ENCODE measurements around the gene IL17B. TPM values are rescaled to one million over a fixed set of nuclear protein-coding genes. Genes with fewer than 3 reads are reported as not detected.

Gene IL17B
- total and polyA plus RNA-seq, 2 donors (not counting 3 experiments of a cell fraction or from before 2014, with no cell fraction given), result not detected

GRCh38 chr5:149358868-149359495 lies 20.1 kb downstream of the IL17B start:
- TSS peak; percentile 29 for BruUV-seq (replicated peaks)
- Histone ChIP-seq H3K4me3 (replicated peaks in 1 of 3; ENCODE audit: insufficient read depth in 1 of 3, low read depth in 1 of 3, low read length in 3 of 3) (peak overlapping the region in 1 of 3 experiments; percentile 48), H3K9me3 (replicated peaks; ENCODE audit: control insufficient read depth, insufficient read depth, low read length) (no peaks in the 10 kb centered on the region), H3K9me1 (replicated peaks; ENCODE audit: control insufficient read depth, extremely low read depth, insufficient read depth, low read length) (no peaks in the 10 kb centered on the region), H3K27ac (ENCODE audit: insufficient read depth, low read depth, low read length) (no peak overlapping the region), H3K27me3 (ENCODE audit: control insufficient read depth in 2 of 2, insufficient read depth in 2 of 2, low read length in 2 of 2) (no peaks in the 10 kb centered on the region), H4K20me1 (replicated peaks; ENCODE audit: control insufficient read depth, extremely low read depth, insufficient read depth, low read length) (no peaks in the 10 kb centered on the region), H3K9ac (replicated peaks; ENCODE audit: extremely low read depth, insufficient read depth, low read length) (no peak overlapping the region), H3K4me2 (ENCODE audit: insufficient read depth, low read length) (no peak overlapping the region), H3K4me1 (ENCODE audit: control insufficient read depth, extremely low read depth, insufficient read depth, low read length) (peaks cover 3% of the 10 kb centered on the region), H3K36me3 (ENCODE audit: control insufficient read depth in 2 of 2, extremely low read depth in 1 of 2, insufficient read depth in 2 of 2, low read length in 2 of 2) (peaks cover 2 to 6% of the 10 kb centered on the region in 2 experiments), H3K79me2 (ENCODE audit: control insufficient read depth, insufficient read depth, low read length) (no peaks in the 10 kb centered on the region), H2AFZ (ENCODE audit: low read depth, low read length) (no peak overlapping the region)
- FAIRE-seq (peak; percentile 8), DNase-seq (ENCODE audit: low read depth, low spot score) (no peak)
- dilution Hi-C loops (cut with MboI; ENCODE audit: extremely low pct_ligation_motif_present, low sequenced_read_pairs), result no loop called here
- intact Hi-C loops (cut with micrococcal nuclease), result loop anchor here (5.0 kb wide), 1 partner anchor 37 kb away; no protein-coding TSS in a partner anchor
- TF ChIP-seq MAX (IDR thresholded peaks at IDR 0.05; ENCODE audit: insufficient read depth, insufficient read length) (no peak), FOS (IDR thresholded peaks at IDR 0.05; ENCODE audit: borderline replicate concordance, insufficient read depth, low read length) (no peak), GATA2 (IDR thresholded peaks at IDR 0.05; ENCODE audit: insufficient read depth, insufficient read length, low read depth, low read length) (no peak), JUN (IDR thresholded peaks at IDR 0.05; ENCODE audit: borderline replicate concordance, insufficient read depth, insufficient read length, low read depth) (no peak)
- ChIA-PET CTCF (interaction anchor here (1.6 to 5.9 kb wide), 5 partner anchors 9 to 94 kb away, joined by 6 to 67 read pairs (median 11); partner anchors contain the start of gene GRPEL2), POLR2A (no interaction called here)

- no peaks in the 10 kb centered on the region for H4K20me1 ChIP-seq (replicated peaks; ENCODE audit: control insufficient read depth, extremely low read depth, insufficient read depth, low read length)
- peaks cover 2% of the 10 kb centered on the region for H3K79me2 ChIP-seq (ENCODE audit: control insufficient read depth, insufficient read depth, low read length)
- peak overlapping the region; percentile 25 to 61 (median 48) for H3K4me3 ChIP-seq (replicated peaks in 1 of 3; ENCODE audit: insufficient read depth in 1 of 3, low read depth in 1 of 3, low read length in 3 of 3)
- no TSS peak for BruUV-seq (replicated peaks)
- peaks cover 3% of the 10 kb centered on the region for H3K4me1 ChIP-seq (ENCODE audit: control insufficient read depth, extremely low read depth, insufficient read depth, low read length)
- dilution Hi-C loops (cut with MboI; ENCODE audit: extremely low pct_ligation_motif_present, low sequenced_read_pairs), result no loop called here
- H3K9me1 ChIP-seq (replicated peaks; ENCODE audit: control insufficient read depth, extremely low read depth, insufficient read depth, low read length), result no peaks in the 10 kb centered on the region
- H3K4me2 ChIP-seq (ENCODE audit: insufficient read depth, low read length), result peak overlapping the region; percentile 37
- H2AFZ ChIP-seq (ENCODE audit: low read depth, low read length), result peak overlapping the region; percentile 72
- CTCF ChIA-PET, result interaction anchor here (1.2 to 5.9 kb wide), 9 partner anchors 9 to 204 kb away, joined by 5 to 67 read pairs (median 10); partner anchors contain the start of gene GRPEL2
- no peaks in the 10 kb centered on the region for H3K27me3 ChIP-seq (ENCODE audit: control insufficient read depth in 2 of 2, insufficient read depth in 2 of 2, low read length in 2 of 2)
- FAIRE-seq (no peak), DNase-seq (ENCODE audit: low read depth, low spot score) (no peak)
- peaks cover 2 to 6% of the 10 kb centered on the region in 2 experiments for H3K36me3 ChIP-seq (ENCODE audit: control insufficient read depth in 2 of 2, extremely low read depth in 1 of 2, insufficient read depth in 2 of 2, low read length in 2 of 2)
- POLR2A ChIA-PET, result interaction anchor here (0.5 to 1.2 kb wide), 4 partner anchors 9 to 93 kb away, joined by 3 to 4 read pairs (median 3); no protein-coding TSS in a partner anchor
- no peaks in the 10 kb centered on the region for H3K9me3 ChIP-seq (replicated peaks; ENCODE audit: control insufficient read depth, insufficient read depth, low read length)
- H3K9ac ChIP-seq (replicated peaks; ENCODE audit: extremely low read depth, insufficient read depth, low read length), result peak overlapping the region; percentile 30
- TF ChIP-seq JUN (IDR thresholded peaks at IDR 0.05; ENCODE audit: borderline replicate concordance, insufficient read depth, insufficient read length, low read depth), result no peak
- no peak for TF ChIP-seq POLR2A (IDR thresholded peaks at IDR 0.05; ENCODE audit: low read depth, low read length)
- TF ChIP-seq POLR2AphosphoS5 (IDR thresholded peaks at IDR 0.05; ENCODE audit: insufficient read depth, low read depth, low read length), result no peak
- TF ChIP-seq EZH2 (IDR thresholded peaks at IDR 0.05; ENCODE audit: borderline replicate concordance, low read depth, low read length, severe bottlenecking), result no peak
- TF ChIP-seq MAX (IDR thresholded peaks at IDR 0.05; ENCODE audit: insufficient read depth, insufficient read length), result no peak
- TF ChIP-seq, protein P1, sequence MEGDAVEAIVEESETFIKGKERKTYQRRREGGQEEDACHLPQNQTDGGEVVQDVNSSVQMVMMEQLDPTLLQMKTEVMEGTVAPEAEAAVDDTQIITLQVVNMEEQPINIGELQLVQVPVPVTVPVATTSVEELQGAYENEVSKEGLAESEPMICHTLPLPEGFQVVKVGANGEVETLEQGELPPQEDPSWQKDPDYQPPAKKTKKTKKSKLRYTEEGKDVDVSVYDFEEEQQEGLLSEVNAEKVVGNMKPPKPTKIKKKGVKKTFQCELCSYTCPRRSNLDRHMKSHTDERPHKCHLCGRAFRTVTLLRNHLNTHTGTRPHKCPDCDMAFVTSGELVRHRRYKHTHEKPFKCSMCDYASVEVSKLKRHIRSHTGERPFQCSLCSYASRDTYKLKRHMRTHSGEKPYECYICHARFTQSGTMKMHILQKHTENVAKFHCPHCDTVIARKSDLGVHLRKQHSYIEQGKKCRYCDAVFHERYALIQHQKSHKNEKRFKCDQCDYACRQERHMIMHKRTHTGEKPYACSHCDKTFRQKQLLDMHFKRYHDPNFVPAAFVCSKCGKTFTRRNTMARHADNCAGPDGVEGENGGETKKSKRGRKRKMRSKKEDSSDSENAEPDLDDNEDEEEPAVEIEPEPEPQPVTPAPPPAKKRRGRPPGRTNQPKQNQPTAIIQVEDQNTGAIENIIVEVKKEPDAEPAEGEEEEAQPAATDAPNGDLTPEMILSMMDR (IDR thresholded peaks at IDR 0.05; ENCODE audit: extremely low read depth in 1 of 2, insufficient read depth in 1 of 2, low read depth in 1 of 2, low read length in 2 of 2), result no peak
- no peak for TF ChIP-seq MYC (IDR thresholded peaks at IDR 0.05; ENCODE audit: low read depth, low read length)
- TF ChIP-seq GATA2 (IDR thresholded peaks at IDR 0.05; ENCODE audit: insufficient read depth, insufficient read length, low read depth, low read length), result no peak
- no peak for TF ChIP-seq FOS (IDR thresholded peaks at IDR 0.05; ENCODE audit: borderline replicate concordance, insufficient read depth, low read length)
- intact Hi-C loops (cut with micrococcal nuclease), result loop anchor here (5.0 kb wide), 1 partner anchor 36 kb away; no protein-coding TSS in a partner anchor
- H3K27ac ChIP-seq (ENCODE audit: insufficient read depth, low read depth, low read length), result no peak overlapping the region
These were observed 20.8 kb downstream of the IL17B start for GRCh38 chr5:149358294-149358651.

Data from endothelial cell of umbilical vein (primary cell).